Medulla oblongata (tissue), 1 donor: ENCODE data around the gene CHST4.
"Not testable (repeated sequence)": the region's sequence is repeated elsewhere in the genome, so short reads cannot be mapped to it uniquely, and the experiment has no call there.

Source experiments
- DNase-seq: peaks from one replicate; pipeline ENCODE4 v3.0.0-alpha.2; 2015; ENCODE audit errors: extremely low spot score

CHST4 gene

DNA sequence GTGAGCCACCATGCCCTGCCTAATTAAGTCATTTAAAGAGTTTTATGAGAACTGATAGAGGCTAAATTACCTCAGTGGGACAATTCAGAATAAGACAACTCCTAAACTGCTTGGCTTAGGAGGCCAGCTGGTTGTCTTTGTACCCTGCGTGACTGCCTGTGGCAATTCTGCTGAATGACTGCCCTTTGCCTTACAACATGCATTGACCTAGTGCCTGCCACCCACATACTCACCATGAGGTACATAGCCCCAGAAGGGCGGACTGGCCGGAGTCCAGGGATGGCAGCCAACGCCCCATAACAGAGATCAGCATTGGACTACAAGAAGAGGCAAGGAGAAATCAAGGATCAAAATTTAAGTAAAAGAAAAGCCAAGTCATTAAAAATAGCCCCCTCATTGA is 43.4 kb downstream of the CHST4 start:
- no peak for DNase-seq

DNA sequence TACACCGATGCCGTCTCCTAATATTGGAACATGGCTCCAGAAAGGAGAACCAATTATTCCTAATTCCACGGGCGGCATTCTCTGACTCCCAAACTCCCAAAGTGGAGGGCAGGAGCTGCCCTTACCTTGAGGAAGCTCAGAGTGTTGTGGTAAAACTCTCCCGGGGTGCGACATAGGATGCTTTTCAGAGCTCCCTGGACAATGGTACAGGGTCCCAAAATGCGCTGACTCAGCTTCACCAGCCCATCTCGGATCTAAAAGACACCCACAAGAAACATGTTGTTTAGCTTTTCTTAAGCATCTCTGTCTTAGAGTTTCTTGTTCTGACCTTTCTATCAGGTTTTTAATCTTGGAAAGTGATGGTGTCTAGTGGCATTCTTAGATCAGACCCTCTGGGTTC is 43.9 kb downstream of the CHST4 start:
- DNase-seq, result no peak

DNA sequence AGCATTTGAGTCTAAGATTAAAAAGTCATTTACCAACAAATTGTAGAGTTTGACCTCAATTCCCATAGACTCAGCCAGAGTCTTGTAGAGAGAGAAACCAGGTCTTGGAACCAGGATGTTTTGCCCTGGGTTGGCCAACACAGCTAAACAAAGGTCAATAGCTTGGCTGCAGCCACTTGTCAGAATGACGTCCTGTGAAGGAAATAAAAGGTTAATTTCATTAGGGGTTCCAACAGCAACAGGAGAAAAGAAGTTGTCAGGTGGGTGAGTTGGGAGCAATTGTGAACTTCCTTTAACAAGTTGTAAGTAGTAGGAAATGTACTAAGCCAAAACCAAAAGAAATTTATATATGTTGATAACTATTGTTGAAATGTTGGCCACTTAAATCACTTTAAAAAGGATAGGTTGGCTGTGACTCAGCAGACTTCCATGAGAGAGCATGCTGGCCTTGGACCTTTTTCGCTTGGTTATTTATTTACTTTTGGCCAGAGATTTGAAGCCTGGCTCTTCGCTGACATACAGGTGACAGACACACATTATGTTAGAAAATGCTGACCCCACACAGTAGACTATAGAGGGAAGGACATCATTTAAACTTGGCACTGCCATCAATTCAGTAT is 46.4 kb downstream of the CHST4 start:
- DNase-seq, result no peak

DNA sequence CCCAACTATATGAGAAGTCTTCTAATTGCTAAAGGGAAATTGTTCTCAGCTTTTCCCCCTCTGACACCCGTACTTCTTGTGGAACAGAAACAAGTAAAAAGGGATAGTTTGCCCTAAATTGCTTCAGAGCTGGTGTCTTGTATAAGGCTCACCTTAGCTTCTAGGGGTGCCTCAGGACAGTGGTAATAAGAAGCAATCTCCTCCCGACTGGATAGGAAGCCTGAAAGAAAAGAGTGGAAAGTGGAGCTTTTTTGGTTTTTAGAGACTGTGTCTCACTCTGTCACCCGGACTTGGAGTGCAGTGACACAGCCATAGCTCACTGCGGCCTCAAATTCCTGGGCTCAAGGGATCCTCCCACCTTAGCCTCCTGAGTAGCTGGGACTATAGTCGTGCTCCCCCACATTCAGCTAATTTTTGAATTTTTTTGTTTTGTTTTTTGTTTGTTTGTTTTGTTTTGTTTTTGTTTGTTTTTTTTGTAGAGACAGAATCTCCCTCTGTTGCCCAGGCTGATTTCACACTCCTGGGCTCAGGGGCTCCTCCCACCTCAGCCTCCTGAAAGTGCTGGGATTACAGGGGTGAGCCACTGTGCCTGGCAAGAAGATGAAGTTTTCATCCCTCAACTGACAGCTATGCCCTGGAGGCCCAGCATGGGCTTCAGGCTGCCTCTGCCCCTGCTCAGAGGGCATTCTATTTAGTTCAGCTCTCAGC is 47.3 kb downstream of the CHST4 start:
- DNase-seq, result no peak

DNA sequence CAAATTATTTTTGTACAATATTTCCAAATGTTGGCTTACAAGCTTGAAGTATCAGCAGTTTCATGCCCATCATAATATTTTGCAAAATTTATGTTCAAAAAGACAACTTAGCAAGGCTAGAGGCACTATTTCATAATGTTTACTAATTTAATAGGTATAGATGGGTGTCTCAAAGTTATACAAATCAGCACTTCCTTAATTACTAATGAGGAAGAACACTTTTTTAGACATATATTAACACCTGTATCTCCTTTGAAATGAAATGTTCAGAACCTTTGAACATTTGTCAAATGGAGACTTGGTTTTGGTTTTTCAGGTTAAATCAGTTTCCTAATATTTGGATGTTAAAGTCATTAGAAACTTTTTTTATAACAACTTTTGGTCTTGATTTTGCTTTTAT is 48.5 kb downstream of the CHST4 start:
- DNase-seq, result no peak

DNA sequence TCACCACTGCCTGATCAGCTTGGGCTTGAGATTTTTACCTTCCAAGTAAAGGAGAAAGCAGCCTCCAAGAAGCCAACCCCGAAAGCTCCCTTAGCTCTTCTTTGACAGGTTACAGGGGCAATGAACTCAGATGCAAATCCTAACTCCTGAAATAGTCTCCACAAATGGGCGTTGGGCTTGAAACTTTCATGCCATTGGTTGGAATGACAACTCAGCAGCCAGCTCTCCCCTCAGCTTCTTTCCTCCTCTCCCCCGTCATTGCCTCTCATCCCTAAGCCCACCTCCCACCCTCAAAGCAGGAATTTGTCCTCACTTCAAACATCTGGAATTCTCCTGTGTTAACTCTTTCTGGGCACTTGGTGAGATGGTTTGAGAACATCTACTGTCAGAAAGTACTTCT is 50.7 kb downstream of the CHST4 start, which contains the start of gene TAT:
Gene TAT (minus strand): TSS at position 122 of the 400 bp plus-strand sequence. CDS start 677 bp downstream, outside the sequence.
- DNase-seq, result no peak

DNA sequence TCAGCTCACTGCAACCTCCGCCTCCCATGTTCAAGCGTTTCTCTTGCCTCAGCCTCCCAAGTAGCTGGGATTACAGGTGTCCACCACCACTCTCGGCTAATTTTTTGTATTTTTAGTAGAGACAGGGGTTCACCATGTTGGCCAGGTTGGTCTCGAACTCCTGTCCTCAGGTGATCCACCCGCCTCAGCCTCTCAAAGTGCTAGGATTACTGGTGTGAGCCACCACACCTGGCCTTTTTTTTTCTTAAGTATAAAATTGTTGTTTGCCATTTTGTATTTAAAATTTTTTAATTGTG is 56.3 kb downstream of the CHST4 start:
- DNase-seq, result not testable (repeated sequence)

DNA sequence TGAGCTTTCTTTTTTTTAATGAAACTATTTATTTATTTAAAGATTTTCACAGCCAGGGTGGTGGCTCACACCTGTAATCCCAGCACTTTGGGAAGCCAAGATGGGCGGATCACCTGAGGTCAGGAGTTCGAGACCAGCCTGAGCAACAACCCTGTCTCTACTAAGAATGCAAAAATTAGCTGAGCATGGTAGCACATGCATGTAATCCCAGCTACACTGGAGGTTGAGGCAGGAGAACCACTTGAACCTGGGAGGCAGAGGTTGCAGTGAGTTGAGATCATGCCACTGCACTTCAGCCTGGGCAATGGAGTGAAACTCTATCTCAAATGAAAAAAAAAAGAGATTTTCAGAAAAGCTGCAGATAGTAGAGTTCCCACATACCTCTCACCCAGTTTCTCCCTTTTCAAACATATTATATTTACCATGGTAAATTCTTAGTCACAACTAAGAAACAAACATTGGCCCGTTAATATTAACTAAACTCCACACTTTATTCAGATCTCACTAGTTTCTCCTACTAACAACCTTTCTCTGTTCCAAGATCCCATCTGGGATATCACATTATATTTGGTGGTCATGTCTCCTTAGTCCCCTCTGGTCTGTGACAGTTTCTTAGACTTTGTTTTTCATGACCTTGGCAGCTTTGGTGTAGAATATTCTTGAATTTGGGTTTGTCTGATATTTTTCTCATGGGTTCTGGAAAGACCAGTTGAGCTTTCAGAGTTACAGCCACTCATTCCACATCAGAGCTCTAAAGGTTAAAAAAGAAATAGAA is 58.5 kb downstream of the CHST4 start:
- DNase-seq, result no peak

DNA sequence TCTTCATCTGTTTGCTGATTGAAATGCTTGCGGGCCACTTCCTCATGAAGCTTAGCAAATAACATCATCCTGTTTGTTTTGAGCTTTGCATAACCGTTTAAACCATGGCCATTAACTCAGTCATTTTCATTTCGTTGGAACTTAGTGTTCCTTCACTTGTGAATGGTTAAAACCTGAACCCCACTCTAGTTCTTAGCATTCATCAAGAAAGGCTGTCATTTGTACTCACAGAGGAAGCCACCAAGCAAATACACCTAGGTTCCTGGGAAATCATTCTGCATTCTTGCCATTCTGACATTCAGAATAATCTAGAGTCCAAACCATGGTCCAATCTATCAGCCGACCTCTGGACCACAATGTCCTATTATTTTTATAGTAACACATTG is 59.1 kb downstream of the CHST4 start:
- DNase-seq, result no peak
